22Rv1 (cell line): ENCODE results near the gene RABGAP1L.
"Not testable (repeated sequence)": the region's sequence is repeated elsewhere in the genome, so short reads cannot be mapped to it uniquely, and the experiment has no call there.

Experiments used
- CTCF ChIP-seq: fragments of 450-650 bp; IDR thresholded peaks from 2 replicates; pipeline ENCODE4 v1.5.1; 2017; ENCODE audit warnings: mild to moderate bottlenecking
- ZFX ChIP-seq: fragments of 450-650 bp; IDR thresholded peaks from 2 replicates; pipeline ENCODE4 v1.6.1; 2017; ENCODE audit warnings: antibody characterized with exemption, borderline replicate concordance

DNA sequence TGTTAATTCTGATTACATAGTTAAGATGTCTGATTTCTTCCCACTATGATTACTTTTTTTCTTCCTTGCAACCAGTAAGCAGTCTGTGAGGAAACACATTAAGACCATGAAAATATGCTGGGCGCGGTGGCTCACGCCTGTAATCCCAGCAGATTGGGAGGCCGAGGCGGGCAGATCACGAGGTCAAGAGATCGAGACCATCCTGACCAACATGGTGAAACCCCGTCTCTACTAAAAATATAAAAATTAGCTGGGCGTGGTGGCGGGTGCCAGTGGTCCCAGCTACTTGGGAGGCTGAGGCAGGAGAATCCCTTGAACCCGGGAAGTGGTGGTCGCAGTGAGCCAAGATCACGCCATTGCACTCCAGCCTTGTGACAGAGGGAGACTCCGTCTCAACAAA, 97.1 kb downstream of the RABGAP1L start:
- TF ChIP-seq CTCF, ZFX: not testable (repeated sequence)
